ENCODE measurements around the gene ANP32B.
"Not testable (repeated sequence)": the region's sequence is repeated elsewhere in the genome, so short reads cannot be mapped to it uniquely, and the experiment has no call there.

Gene ANP32B

DNA sequence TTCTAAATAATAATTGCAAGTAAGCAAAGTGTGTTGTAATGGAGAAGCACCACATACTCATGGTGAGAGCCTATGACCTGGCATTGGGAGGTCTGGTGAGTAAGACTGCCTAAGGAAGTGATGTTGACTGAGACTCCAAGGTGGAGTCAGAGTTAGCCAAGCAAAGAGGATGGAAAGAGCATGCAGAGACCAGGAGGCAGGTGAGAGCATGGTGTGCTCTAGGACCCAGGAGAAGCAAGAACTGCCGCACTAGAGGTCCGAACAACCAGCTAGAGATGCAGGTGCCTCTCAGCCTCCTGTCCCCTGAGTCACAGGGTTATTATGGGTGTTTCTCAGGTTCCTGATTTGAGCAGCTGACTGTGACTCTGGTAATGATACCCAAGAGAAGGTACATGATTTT, 27.3 kb downstream of the ANP32B start:
- H3K4me1 ChIP-seq (ENCODE audit: control insufficient read depth, insufficient read depth, low read length, unreplicated experiment), result peaks cover 50% of the 10 kb centered on the region
- H3K36me3 ChIP-seq (ENCODE audit: insufficient read depth, low read length), result peaks cover 56% of the 10 kb centered on the region
- H3K27me3 ChIP-seq (ENCODE audit: insufficient read depth, low read length), result no peaks in the 10 kb centered on the region
- no peak overlapping the region for H3K4me3 ChIP-seq (ENCODE audit: low read depth, low read length)
- H3K27ac ChIP-seq (ENCODE audit: low read depth, low read length), result peak overlapping the region; percentile 70
- H2AFZ ChIP-seq (ENCODE audit: low read length, unreplicated experiment), result no peak overlapping the region
- H3K79me2 ChIP-seq (ENCODE audit: control insufficient read depth, insufficient read depth, low read length, unreplicated experiment), result peaks cover 28% of the 10 kb centered on the region

DNA sequence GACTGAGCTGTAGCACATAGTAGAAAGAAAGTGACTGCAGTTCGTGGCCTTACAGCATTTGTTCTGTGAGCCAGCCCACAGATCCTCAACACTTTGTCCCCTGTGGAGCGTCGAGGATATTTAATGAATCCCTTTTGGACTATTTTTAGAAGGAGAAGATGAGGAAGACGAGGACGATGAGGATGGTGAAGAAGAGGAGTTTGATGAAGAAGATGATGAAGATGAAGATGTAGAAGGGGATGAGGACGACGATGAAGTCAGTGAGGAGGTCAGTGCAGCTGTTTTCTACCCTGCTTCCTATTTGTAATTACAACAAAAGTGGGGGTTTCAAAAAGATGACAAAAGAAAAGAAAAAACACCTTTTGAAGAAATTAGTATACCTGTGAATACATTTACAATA, 28.0 kb downstream of the ANP32B start:
- peaks cover 28% of the 10 kb centered on the region for H3K79me2 ChIP-seq (ENCODE audit: control insufficient read depth, insufficient read depth, low read length, unreplicated experiment)

DNA sequence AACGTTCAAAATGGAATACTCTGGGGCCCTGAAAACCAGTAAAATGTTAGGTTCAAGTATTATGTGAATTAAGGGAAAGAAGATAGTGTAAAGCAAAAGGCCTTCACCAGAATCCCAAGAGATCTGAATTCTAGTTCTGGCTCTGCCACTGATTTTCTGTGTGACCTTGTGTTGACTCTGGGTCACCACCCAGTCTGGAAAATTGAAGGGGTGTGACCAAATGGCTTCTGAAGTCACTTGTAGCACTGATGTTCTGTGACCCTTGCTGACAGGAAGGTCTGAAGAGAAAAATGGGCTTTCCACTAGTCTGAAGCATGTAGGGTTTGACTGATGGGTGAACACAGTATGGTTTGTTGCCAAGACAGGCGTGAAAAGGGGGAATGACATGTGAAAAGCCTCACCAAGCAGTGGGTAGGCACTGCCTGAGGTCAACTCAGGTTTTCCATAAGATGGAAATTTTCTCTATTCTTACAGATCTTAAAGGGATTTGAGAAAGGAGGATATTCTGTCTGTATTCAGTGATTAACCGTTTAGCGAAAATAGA, 33.1 kb downstream of the ANP32B start:
- Histone ChIP-seq H3K4me3 (ENCODE audit: low read depth, low read length) (no peak overlapping the region), H3K36me3 (ENCODE audit: insufficient read depth, low read length) (peaks cover 43% of the 10 kb centered on the region), H3K27me3 (ENCODE audit: insufficient read depth, low read length) (no peaks in the 10 kb centered on the region)

More for the DNA sequence above, 28.0 kb downstream of the ANP32B start:
- H3K4me1 ChIP-seq (ENCODE audit: control insufficient read depth, insufficient read depth, low read length, unreplicated experiment), result peaks cover 49% of the 10 kb centered on the region
- H3K36me3 ChIP-seq (ENCODE audit: insufficient read depth, low read length), result peaks cover 57% of the 10 kb centered on the region
- H2AFZ ChIP-seq (ENCODE audit: low read length, unreplicated experiment), result no peak overlapping the region
- no peaks in the 10 kb centered on the region for H3K27me3 ChIP-seq (ENCODE audit: insufficient read depth, low read length)
- H3K27ac ChIP-seq (ENCODE audit: low read depth, low read length), result peak overlapping the region; percentile 70
- H3K4me3 ChIP-seq (ENCODE audit: low read depth, low read length), result no peak overlapping the region

DNA sequence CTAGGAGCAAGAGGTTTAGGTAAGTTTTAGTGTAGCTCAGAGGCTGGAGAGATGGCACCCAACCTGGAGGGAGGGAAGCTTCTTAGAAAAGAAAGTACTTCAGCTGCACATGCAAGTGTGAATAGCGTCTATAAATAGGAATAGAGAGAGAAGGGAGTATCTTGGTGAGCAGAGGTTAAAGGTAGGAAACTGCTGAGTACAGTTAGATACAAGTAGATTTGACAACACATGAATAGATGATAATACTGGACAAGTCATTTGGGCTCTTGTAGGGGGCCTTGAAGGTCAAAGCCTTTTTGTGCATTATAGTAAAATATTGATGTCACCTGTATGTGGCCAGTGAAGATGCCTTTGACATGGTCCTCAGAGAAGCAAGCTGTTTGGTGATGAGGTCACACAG, 34.2 kb downstream of the ANP32B start:
- Histone ChIP-seq H3K36me3 (ENCODE audit: insufficient read depth, low read length) (peaks cover 37% of the 10 kb centered on the region), H2AFZ (ENCODE audit: low read length, unreplicated experiment) (no peak overlapping the region), H3K4me3 (ENCODE audit: low read depth, low read length) (no peak overlapping the region), H3K79me2 (ENCODE audit: control insufficient read depth, insufficient read depth, low read length, unreplicated experiment) (no peaks in the 10 kb centered on the region), H3K4me1 (ENCODE audit: control insufficient read depth, insufficient read depth, low read length, unreplicated experiment) (peaks cover 6% of the 10 kb centered on the region), H3K27me3 (ENCODE audit: insufficient read depth, low read length) (no peaks in the 10 kb centered on the region), H3K27ac (ENCODE audit: low read depth, low read length) (no peak overlapping the region)

More for the DNA sequence above, 33.1 kb downstream of the ANP32B start:
- no peak overlapping the region for H3K27ac ChIP-seq (ENCODE audit: low read depth, low read length)
- no peak overlapping the region for H2AFZ ChIP-seq (ENCODE audit: low read length, unreplicated experiment)
- H3K4me1 ChIP-seq (ENCODE audit: control insufficient read depth, insufficient read depth, low read length, unreplicated experiment), result no peaks in the 10 kb centered on the region
- H3K79me2 ChIP-seq (ENCODE audit: control insufficient read depth, insufficient read depth, low read length, unreplicated experiment), result peaks cover under 1% of the 10 kb centered on the region

DNA sequence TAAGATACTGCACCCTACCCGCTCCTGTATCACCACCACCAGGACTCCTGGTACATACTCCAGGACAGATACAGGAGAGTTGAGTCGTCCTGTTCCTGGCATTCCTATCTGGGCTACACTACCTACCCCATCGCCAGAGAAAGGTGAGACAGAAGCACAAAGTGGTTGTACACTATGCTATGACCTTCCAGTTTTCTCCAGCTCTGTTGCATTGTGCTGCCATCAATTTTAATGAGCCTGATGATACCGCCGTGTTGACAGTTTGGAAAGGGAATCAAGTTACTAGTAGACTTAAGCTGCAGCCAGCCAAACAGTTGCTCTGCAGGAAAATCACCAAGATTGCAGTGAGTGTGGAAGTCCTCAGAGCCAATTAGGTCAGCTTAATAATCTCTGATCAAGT, 35.2 kb downstream of the ANP32B start:
- H3K27me3 ChIP-seq (ENCODE audit: insufficient read depth, low read length), result no peaks in the 10 kb centered on the region
- no peak overlapping the region for H3K27ac ChIP-seq (ENCODE audit: low read depth, low read length)
- H3K4me3 ChIP-seq (ENCODE audit: low read depth, low read length), result no peak overlapping the region
- peaks cover 6% of the 10 kb centered on the region for H3K4me1 ChIP-seq (ENCODE audit: control insufficient read depth, insufficient read depth, low read length, unreplicated experiment)
- H2AFZ ChIP-seq (ENCODE audit: low read length, unreplicated experiment), result no peak overlapping the region
- peaks cover 30% of the 10 kb centered on the region for H3K36me3 ChIP-seq (ENCODE audit: insufficient read depth, low read length)
- H3K79me2 ChIP-seq (ENCODE audit: control insufficient read depth, insufficient read depth, low read length, unreplicated experiment), result no peaks in the 10 kb centered on the region

DNA sequence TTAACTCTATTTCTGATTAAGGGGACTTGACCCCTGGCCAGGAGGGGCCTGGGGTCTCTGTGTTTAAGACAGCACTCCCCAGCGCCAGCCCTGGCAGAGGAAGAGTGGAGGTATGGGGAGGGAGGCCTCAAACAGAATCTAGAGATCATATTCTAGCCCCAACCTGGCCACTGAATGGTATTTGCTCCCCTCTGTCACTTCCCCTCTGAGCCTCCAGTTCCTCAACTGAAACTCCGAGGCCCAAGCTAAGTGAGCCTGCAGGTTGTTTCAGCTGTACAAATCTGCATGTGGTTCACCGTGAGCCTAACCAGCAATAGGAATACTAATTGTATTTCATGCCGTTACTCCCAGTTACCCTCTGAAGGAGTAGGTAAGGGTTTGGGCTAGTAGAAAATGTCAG, 36.0 kb downstream of the ANP32B start:
- Histone ChIP-seq H3K4me3 (ENCODE audit: low read depth, low read length) (no peak overlapping the region), H3K27ac (ENCODE audit: low read depth, low read length) (no peak overlapping the region), H2AFZ (ENCODE audit: low read length, unreplicated experiment) (no peak overlapping the region), H3K27me3 (ENCODE audit: insufficient read depth, low read length) (no peaks in the 10 kb centered on the region), H3K79me2 (ENCODE audit: control insufficient read depth, insufficient read depth, low read length, unreplicated experiment) (no peaks in the 10 kb centered on the region), H3K36me3 (ENCODE audit: insufficient read depth, low read length) (peaks cover 24% of the 10 kb centered on the region), H3K4me1 (ENCODE audit: control insufficient read depth, insufficient read depth, low read length, unreplicated experiment) (peaks cover 6% of the 10 kb centered on the region)

DNA sequence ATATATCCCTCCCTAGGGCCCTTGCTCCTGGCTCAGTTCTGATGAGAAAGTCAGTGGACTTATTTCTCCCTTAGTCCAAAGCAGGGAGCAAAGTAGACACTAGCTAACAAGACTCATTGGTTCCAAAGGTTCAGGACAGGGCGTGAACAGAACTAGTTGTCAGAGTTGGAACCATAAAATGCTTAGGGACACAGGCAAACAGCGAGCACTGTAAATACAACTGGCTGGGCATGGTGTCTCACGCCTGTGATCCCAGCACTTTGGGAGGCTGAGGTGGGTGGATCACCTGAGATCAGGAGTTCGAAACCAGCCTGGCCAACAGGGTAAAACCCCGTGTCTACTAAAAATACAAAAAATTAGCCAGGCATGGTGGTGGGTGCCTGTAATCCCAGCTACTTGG, 36.7 kb downstream of the ANP32B start:
- not testable (repeated sequence) for H3K27ac ChIP-seq (ENCODE audit: low read depth, low read length); H3K4me3 ChIP-seq (ENCODE audit: low read depth, low read length); H3K79me2 ChIP-seq (ENCODE audit: control insufficient read depth, insufficient read depth, low read length, unreplicated experiment); H2AFZ ChIP-seq (ENCODE audit: low read length, unreplicated experiment); H3K4me1 ChIP-seq (ENCODE audit: control insufficient read depth, insufficient read depth, low read length, unreplicated experiment); H3K27me3 ChIP-seq (ENCODE audit: insufficient read depth, low read length)
- peaks cover 20% of the 10 kb centered on the region for H3K36me3 ChIP-seq (ENCODE audit: insufficient read depth, low read length)

DNA sequence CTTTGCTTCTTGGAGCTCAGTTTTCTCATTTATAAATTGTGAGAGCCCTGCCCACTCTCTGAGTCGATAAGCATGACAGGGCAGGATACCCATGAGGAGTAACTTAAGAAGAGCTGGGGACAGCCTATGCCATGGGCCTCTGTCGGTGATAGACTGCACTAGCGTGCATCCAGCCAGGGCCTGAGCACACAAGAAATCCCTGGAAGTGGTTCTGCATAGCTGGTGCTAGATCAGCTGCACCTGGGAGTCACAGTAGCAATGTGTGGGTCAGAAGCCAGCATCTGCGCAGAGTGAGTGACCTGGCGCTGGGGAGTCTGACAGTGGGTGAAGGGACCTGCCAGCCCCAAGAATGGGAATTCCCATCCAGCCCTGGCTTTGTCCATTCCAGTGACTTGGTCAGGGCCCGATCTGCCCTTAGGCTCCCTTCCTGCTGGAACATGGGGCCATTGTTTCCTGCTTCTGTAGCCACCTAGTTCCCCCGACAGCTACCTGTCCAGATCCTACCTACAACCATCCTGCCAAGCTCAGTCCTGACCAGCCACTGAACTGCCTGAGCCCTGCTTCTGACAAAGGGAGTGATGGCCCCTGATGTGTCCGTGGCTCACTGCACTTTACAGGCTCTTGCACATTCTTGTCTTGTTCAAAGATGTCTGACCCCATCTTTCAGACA, 37.5 kb downstream of the ANP32B start:
- H3K79me2 ChIP-seq (ENCODE audit: control insufficient read depth, insufficient read depth, low read length, unreplicated experiment), result no peaks in the 10 kb centered on the region
- peaks cover 15% of the 10 kb centered on the region for H3K36me3 ChIP-seq (ENCODE audit: insufficient read depth, low read length)
- H2AFZ ChIP-seq (ENCODE audit: low read length, unreplicated experiment), result no peak overlapping the region
- no peak overlapping the region for H3K4me3 ChIP-seq (ENCODE audit: low read depth, low read length)
- H3K27me3 ChIP-seq (ENCODE audit: insufficient read depth, low read length), result no peaks in the 10 kb centered on the region
- no peak overlapping the region for H3K27ac ChIP-seq (ENCODE audit: low read depth, low read length)
- peaks cover 9% of the 10 kb centered on the region for H3K4me1 ChIP-seq (ENCODE audit: control insufficient read depth, insufficient read depth, low read length, unreplicated experiment)

DNA sequence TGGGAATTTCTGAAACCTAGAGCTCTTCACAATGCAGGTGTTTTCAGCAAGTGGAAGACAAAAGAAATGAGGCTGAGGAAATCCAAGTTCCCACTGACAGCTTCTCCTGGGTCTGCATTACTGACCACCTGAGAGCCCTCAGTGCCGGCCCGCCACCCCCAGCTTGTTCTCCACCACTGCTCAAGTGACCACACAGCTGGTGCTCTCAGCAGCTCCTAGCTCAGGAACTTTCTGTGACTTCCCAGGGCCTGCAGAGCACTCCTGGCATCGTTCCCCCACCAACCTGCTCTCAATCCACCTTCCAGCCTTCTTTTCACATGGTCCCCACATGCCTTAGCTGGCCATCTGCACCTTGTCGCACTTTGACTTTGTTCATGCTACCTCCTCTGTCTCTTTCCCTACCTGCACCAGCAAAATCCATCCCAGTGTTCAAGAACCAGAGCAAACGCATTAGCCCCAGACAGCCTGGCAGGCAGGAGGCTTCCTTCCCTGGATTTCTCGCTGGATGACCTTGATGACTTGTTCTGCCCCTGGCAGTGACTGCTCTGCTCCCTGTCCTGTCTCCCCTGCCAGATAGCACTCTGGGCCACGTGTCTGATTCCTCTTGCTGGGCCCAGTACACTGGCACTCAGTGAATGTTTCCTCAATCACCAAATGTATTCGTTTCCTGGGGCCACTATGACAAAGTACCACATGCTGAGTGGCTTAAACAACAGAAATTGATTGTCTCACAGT, 38.3 kb downstream of the ANP32B start:
- no peak overlapping the region for H3K27ac ChIP-seq (ENCODE audit: low read depth, low read length)
- H3K79me2 ChIP-seq (ENCODE audit: control insufficient read depth, insufficient read depth, low read length, unreplicated experiment), result no peaks in the 10 kb centered on the region
- H3K4me1 ChIP-seq (ENCODE audit: control insufficient read depth, insufficient read depth, low read length, unreplicated experiment), result peaks cover 9% of the 10 kb centered on the region
- H3K36me3 ChIP-seq (ENCODE audit: insufficient read depth, low read length), result peaks cover 9% of the 10 kb centered on the region; the same call in 1 of the 2 replicates
- no peak overlapping the region for H2AFZ ChIP-seq (ENCODE audit: low read length, unreplicated experiment)
- H3K4me3 ChIP-seq (ENCODE audit: low read depth, low read length), result no peak overlapping the region
- H3K27me3 ChIP-seq (ENCODE audit: insufficient read depth, low read length), result no peaks in the 10 kb centered on the region

DNA sequence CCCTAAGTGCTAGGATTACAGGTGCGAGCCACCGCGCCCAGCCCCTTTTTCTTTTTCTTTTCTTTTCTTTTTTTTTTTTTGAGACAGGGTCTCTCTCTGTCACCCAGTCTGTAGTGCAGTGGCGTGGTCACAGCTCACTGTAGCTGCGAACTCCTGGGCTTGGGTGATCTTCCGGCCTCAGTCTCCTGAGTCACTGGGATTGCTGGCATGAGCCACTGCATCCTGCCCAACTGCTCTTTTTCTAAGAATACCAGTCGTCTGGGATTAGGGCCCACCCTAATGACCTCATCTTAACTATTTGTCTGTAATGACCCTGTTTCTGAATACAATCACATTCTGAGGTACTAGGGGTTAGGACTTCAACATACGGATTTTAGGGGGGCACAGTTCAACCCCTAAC, 39.3 kb downstream of the ANP32B start:
- Histone ChIP-seq H2AFZ (ENCODE audit: low read length, unreplicated experiment) (no peak overlapping the region), H3K4me1 (ENCODE audit: control insufficient read depth, insufficient read depth, low read length, unreplicated experiment) (peaks cover 9% of the 10 kb centered on the region), H3K36me3 (ENCODE audit: insufficient read depth, low read length) (peaks cover 6% of the 10 kb centered on the region; the same call in 1 of the 2 replicates), H3K4me3 (ENCODE audit: low read depth, low read length) (no peak overlapping the region), H3K79me2 (ENCODE audit: control insufficient read depth, insufficient read depth, low read length, unreplicated experiment) (no peaks in the 10 kb centered on the region), H3K27ac (ENCODE audit: low read depth, low read length) (no peak overlapping the region; the same call in 1 of the 2 replicates), H3K27me3 (ENCODE audit: insufficient read depth, low read length) (no peaks in the 10 kb centered on the region)

DNA sequence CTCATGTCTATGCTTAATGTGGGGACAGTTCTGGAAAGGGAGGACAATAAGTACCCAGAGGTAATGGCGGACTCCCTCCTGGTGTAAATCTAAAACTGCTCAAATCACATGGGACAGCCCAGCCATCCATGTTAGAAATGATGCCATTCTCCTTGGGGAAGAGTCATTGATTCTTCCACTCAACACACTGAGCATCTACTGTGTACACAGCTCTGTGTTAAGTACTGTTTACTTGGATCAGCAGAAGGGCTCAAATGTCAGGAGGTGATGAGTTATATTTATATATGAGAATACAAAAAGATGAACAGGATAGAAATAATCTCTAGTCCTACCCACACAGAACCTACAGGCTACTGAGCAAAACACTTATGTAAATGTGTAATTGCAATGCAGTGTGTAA, 41.6 kb downstream of the ANP32B start:
- H3K4me3 ChIP-seq (ENCODE audit: low read depth, low read length), result no peak overlapping the region
- no peak overlapping the region for H2AFZ ChIP-seq (ENCODE audit: low read length, unreplicated experiment)
- H3K36me3 ChIP-seq (ENCODE audit: insufficient read depth, low read length), result no peaks in the 10 kb centered on the region; the same call in 1 of the 2 replicates
- no peaks in the 10 kb centered on the region for H3K27me3 ChIP-seq (ENCODE audit: insufficient read depth, low read length)
- no peak overlapping the region for H3K27ac ChIP-seq (ENCODE audit: low read depth, low read length)
- H3K79me2 ChIP-seq (ENCODE audit: control insufficient read depth, insufficient read depth, low read length, unreplicated experiment), result no peaks in the 10 kb centered on the region
- peaks cover 9% of the 10 kb centered on the region for H3K4me1 ChIP-seq (ENCODE audit: control insufficient read depth, insufficient read depth, low read length, unreplicated experiment)

Data from ACC112 (cell line).